SJCRH30 (cell line): ENCODE data around the gene PALB2. TPM values are rescaled to one million over a fixed set of nuclear protein-coding genes. Genes with fewer than 3 reads are reported as not detected.

ENCODE experiments used
- DNase-seq, 2 experiments: peaks; one replicate each; pipeline ENCODE4 v3.0.0-alpha.2; 2015 to 2020
- H3K27ac ChIP-seq: fragments of 250-450 bp; sonication (Bioruptor Pico); 2 replicates; pipeline ENCODE4 v1.5.1; 2020; ENCODE audit warnings: mild to moderate bottlenecking, moderate library complexity
- H3K27me3 ChIP-seq: fragments of 250-450 bp; sonication (Bioruptor Pico); 2 replicates; pipeline ENCODE4 v1.5.1; 2020; ENCODE audit warnings: mild to moderate bottlenecking, moderate library complexity
- H3K36me3 ChIP-seq: fragments of 250-450 bp; sonication (Bioruptor Pico); 2 replicates; pipeline ENCODE4 v1.5.1; 2020; ENCODE audit warnings: mild to moderate bottlenecking, moderate library complexity
- H3K4me1 ChIP-seq: fragments of 250-450 bp; sonication (Bioruptor Pico); 2 replicates; pipeline ENCODE4 v1.5.1; 2020; ENCODE audit warnings: mild to moderate bottlenecking, moderate library complexity
- H3K4me3 ChIP-seq: fragments of 250-450 bp; sonication (Bioruptor Pico); 2 replicates; pipeline ENCODE4 v1.5.1; 2020; ENCODE audit warnings: mild to moderate bottlenecking, moderate library complexity
- H3K9me3 ChIP-seq: fragments of 250-450 bp; sonication (Bioruptor Pico); replicated peaks from 2 replicates; pipeline ENCODE4 v1.5.1; 2020; ENCODE audit warnings: mild to moderate bottlenecking, moderate library complexity
- total RNA-seq: library from RNA; depleted of rRNA; stranded (reverse); fragments of >200 nt; shearing (Covaris generic); gene quantifications from 2 replicates; pipeline ENCODE4 v1.2.3, GENCODE V29; 2014

PALB2 gene
- total RNA-seq, 1 experiment from 2014 or later, result 25.9 TPM

GRCh38 chr16:23579371-23579770 lies 61.7 kb downstream of the PALB2 start:
- DNase-seq, result no peak
- Histone ChIP-seq H3K27me3 (no peaks in the 10 kb centered on the region), H3K36me3 (peaks cover 19% of the 10 kb centered on the region), H3K4me1 (no peaks in the 10 kb centered on the region), H3K27ac (no peak overlapping the region), H3K9me3 (no peaks in the 10 kb centered on the region), H3K4me3 (no peak overlapping the region)

GRCh38 chr16:23578101-23578830 lies 62.8 kb downstream of the PALB2 start:
- Histone ChIP-seq H3K4me3 (no peak overlapping the region), H3K9me3 (no peaks in the 10 kb centered on the region), H3K4me1 (no peaks in the 10 kb centered on the region), H3K36me3 (peaks cover 18% of the 10 kb centered on the region), H3K27ac (no peak overlapping the region), H3K27me3 (no peaks in the 10 kb centered on the region)
- DNase-seq, result no peak

- no peak for DNase-seq
- H3K36me3 ChIP-seq, result peaks cover 24% of the 10 kb centered on the region
- no peak overlapping the region for H3K4me3 ChIP-seq
- no peaks in the 10 kb centered on the region for H3K9me3 ChIP-seq
- no peaks in the 10 kb centered on the region for H3K27me3 ChIP-seq
- H3K27ac ChIP-seq, result no peak overlapping the region
- no peaks in the 10 kb centered on the region for H3K4me1 ChIP-seq
Observed at GRCh38 chr16:23577493-23577892, 63.6 kb downstream of the PALB2 start.

GRCh38 chr16:23575834-23576233 lies 65.3 kb downstream of the PALB2 start:
- Histone ChIP-seq H3K27ac (no peak overlapping the region), H3K4me3 (no peak overlapping the region), H3K9me3 (no peaks in the 10 kb centered on the region), H3K27me3 (no peaks in the 10 kb centered on the region), H3K4me1 (no peaks in the 10 kb centered on the region), H3K36me3 (peaks cover 18% of the 10 kb centered on the region)
- no peak for DNase-seq

GRCh38 chr16:23573817-23574216 lies 67.3 kb downstream of the PALB2 start:
- Histone ChIP-seq H3K4me3 (no peak overlapping the region), H3K9me3 (no peaks in the 10 kb centered on the region), H3K4me1 (no peaks in the 10 kb centered on the region), H3K27ac (no peak overlapping the region), H3K36me3 (peaks cover 15% of the 10 kb centered on the region), H3K27me3 (no peaks in the 10 kb centered on the region)
- no peak for DNase-seq

GRCh38 chr16:23572394-23572793 lies 68.7 kb downstream of the PALB2 start:
- DNase-seq, result peak; percentile 10 to 34
- H3K4me1 ChIP-seq, result no peaks in the 10 kb centered on the region
- H3K4me3 ChIP-seq, result no peak overlapping the region
- no peaks in the 10 kb centered on the region for H3K9me3 ChIP-seq
- H3K27me3 ChIP-seq, result no peaks in the 10 kb centered on the region
- H3K27ac ChIP-seq, result no peak overlapping the region
- H3K36me3 ChIP-seq, result peaks cover 23% of the 10 kb centered on the region

- Histone ChIP-seq H3K27ac (no peak overlapping the region), H3K27me3 (no peaks in the 10 kb centered on the region), H3K9me3 (no peaks in the 10 kb centered on the region), H3K4me1 (no peaks in the 10 kb centered on the region), H3K4me3 (no peak overlapping the region), H3K36me3 (peaks cover 28% of the 10 kb centered on the region)
- no peak for DNase-seq
Observed at GRCh38 chr16:23571895-23572294, 69.2 kb downstream of the PALB2 start.

GRCh38 chr16:23570992-23571632 lies 70.0 kb downstream of the PALB2 start:
- Histone ChIP-seq H3K4me1 (no peaks in the 10 kb centered on the region), H3K36me3 (peaks cover 29% of the 10 kb centered on the region), H3K27me3 (no peaks in the 10 kb centered on the region), H3K4me3 (no peak overlapping the region), H3K27ac (no peak overlapping the region), H3K9me3 (no peaks in the 10 kb centered on the region)
- DNase-seq, result no peak

GRCh38 chr16:23567602-23568001 lies 73.5 kb downstream of the PALB2 start:
- no peaks in the 10 kb centered on the region for H3K9me3 ChIP-seq
- H3K27me3 ChIP-seq, result no peaks in the 10 kb centered on the region
- no peaks in the 10 kb centered on the region for H3K4me1 ChIP-seq
- H3K36me3 ChIP-seq, result peaks cover 50% of the 10 kb centered on the region
- no peak overlapping the region for H3K4me3 ChIP-seq
- peak; percentile 19 for DNase-seq
- no peak overlapping the region for H3K27ac ChIP-seq

- Histone ChIP-seq H3K9me3 (no peaks in the 10 kb centered on the region), H3K4me1 (no peaks in the 10 kb centered on the region), H3K4me3 (no peak overlapping the region), H3K27ac (no peak overlapping the region), H3K27me3 (no peaks in the 10 kb centered on the region), H3K36me3 (peaks cover 49% of the 10 kb centered on the region)
- DNase-seq, result no peak
Observed at GRCh38 chr16:23566724-23567123, 74.4 kb downstream of the PALB2 start.

- Histone ChIP-seq H3K4me1 (no peaks in the 10 kb centered on the region), H3K27me3 (no peaks in the 10 kb centered on the region), H3K27ac (no peak overlapping the region), H3K9me3 (no peaks in the 10 kb centered on the region), H3K36me3 (peaks cover 59% of the 10 kb centered on the region), H3K4me3 (no peak overlapping the region)
- no peak for DNase-seq
Observed at GRCh38 chr16:23564575-23565363, 76.3 kb downstream of the PALB2 start.

GRCh38 chr16:23563186-23563585 lies 77.9 kb downstream of the PALB2 start:
- Histone ChIP-seq H3K4me3 (no peak overlapping the region), H3K4me1 (no peaks in the 10 kb centered on the region), H3K9me3 (no peaks in the 10 kb centered on the region), H3K36me3 (peaks cover 59% of the 10 kb centered on the region), H3K27me3 (no peaks in the 10 kb centered on the region), H3K27ac (no peak overlapping the region)
- no peak for DNase-seq

- no peak for DNase-seq
- H3K27ac ChIP-seq, result no peak overlapping the region
- no peaks in the 10 kb centered on the region for H3K4me1 ChIP-seq
- H3K27me3 ChIP-seq, result no peaks in the 10 kb centered on the region
- no peak overlapping the region for H3K4me3 ChIP-seq
- peaks cover 56% of the 10 kb centered on the region for H3K36me3 ChIP-seq
- no peaks in the 10 kb centered on the region for H3K9me3 ChIP-seq
Observed at GRCh38 chr16:23562505-23562904, 78.6 kb downstream of the PALB2 start.

- Histone ChIP-seq H3K36me3 (peaks cover 48% of the 10 kb centered on the region), H3K4me3 (no peak overlapping the region), H3K27ac (no peak overlapping the region), H3K4me1 (no peaks in the 10 kb centered on the region), H3K9me3 (no peaks in the 10 kb centered on the region), H3K27me3 (no peaks in the 10 kb centered on the region)
- DNase-seq, result no peak
Observed at GRCh38 chr16:23561586-23561985, 79.5 kb downstream of the PALB2 start.
